Measurements from ENCODE around the gene ZBTB1. TPM values are rescaled to one million over a fixed set of nuclear protein-coding genes. Genes with fewer than 3 reads are reported as not detected.

The ZBTB1 gene
- total and polyA plus RNA-seq, 10 donors, result 25.4 to 84.2 (median 57.5) TPM

DNA sequence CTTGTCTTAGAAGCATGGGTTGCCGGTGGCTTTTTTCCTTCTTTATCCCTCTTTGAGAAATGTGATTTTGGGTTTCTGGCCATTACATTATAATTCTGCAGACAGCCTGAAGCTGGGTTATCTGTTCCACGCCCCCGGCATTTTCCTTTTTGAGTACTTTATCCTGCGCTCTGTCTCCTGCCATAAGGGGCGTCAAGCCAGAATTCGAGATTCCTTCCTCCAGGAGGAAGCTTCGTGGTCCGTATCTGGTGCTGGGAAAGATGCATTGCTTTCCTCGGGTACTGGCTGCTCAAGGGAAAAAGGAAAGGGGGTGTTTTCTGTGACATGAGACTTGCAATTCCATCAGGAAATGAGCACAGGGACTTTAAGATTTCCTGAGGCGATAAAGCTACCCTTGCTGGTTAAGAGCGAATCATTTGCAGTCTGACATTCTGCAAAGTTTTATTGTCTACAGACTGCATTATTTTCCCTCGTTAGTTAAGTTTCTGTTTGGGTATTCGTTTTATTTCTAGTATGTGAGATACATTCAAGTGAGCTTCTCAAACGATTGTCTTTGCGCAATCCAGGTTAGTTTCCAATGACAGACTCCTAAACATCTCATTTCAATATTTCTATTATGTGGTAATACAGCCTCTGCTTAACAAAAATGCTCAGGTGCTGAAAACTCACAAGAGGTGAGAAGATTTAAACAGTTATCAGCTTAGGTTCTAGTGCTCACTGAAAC, 38.6 kb upstream of the ZBTB1 start:
- H3K9me3 ChIP-seq, result no peaks in the 10 kb centered on the region
- DNase-seq, result no peak
- H3K4me3 ChIP-seq, result peak overlapping the region; percentile 42 to 88 (median 60)
- intact Hi-C loops (cut with DNase I; ENCODE audit: low total_unique reads), result no loop called here
- TF ChIP-seq, protein P1, sequence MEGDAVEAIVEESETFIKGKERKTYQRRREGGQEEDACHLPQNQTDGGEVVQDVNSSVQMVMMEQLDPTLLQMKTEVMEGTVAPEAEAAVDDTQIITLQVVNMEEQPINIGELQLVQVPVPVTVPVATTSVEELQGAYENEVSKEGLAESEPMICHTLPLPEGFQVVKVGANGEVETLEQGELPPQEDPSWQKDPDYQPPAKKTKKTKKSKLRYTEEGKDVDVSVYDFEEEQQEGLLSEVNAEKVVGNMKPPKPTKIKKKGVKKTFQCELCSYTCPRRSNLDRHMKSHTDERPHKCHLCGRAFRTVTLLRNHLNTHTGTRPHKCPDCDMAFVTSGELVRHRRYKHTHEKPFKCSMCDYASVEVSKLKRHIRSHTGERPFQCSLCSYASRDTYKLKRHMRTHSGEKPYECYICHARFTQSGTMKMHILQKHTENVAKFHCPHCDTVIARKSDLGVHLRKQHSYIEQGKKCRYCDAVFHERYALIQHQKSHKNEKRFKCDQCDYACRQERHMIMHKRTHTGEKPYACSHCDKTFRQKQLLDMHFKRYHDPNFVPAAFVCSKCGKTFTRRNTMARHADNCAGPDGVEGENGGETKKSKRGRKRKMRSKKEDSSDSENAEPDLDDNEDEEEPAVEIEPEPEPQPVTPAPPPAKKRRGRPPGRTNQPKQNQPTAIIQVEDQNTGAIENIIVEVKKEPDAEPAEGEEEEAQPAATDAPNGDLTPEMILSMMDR (IDR thresholded peaks at IDR 0.05 in 8 of 11, conservative IDR thresholded peaks at IDR 0.05 in 3 of 11), result no peak
- TF ChIP-seq POLR2A (IDR thresholded peaks at IDR 0.05) (no peak), POLR2AphosphoS5 (IDR thresholded peaks at IDR 0.05) (no peak)
- H3K27me3 ChIP-seq (replicated peaks in 1 of 7), result peaks cover 0 to 15% (median 0%) of the 10 kb centered on the region in 7 donors
- peaks cover 5 to 49% (median 29%) of the 10 kb centered on the region in 6 donors for H3K4me1 ChIP-seq
- H3K36me3 ChIP-seq, result no peaks in the 10 kb centered on the region
- peak overlapping the region in 7 of 8 donors; percentile 24 to 80 (median 60) for H3K27ac ChIP-seq
- WGBS, 5 donors, result 9 to 13% (median 10%) methylated on average over 15 of the region's 15 CpGs

DNA sequence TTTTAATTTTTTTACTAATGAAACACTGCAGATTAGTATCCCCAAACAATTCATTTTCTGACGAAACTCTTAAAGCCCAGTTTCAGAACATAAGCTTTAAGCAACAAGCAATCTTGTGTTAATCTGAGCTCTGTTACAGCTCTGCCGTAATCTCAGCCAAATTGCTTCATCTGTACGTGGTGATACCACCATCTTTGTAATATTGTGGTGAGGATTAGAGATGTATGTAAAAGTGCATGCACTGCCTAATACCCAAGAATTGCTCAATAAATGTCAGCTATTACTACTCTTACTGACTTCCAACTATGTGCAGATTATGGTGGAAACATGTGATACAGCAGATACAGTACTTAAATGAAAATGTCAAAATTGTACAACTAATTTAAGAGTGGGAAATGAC, 37.5 kb upstream of the ZBTB1 start:
- Histone ChIP-seq H3K4me3 (no peak overlapping the region), H3K9me3 (no peaks in the 10 kb centered on the region), H3K27ac (peak overlapping the region in 1 of 8 donors; percentile 42), H3K36me3 (no peaks in the 10 kb centered on the region), H3K27me3 (replicated peaks in 1 of 7) (peaks cover 0 to 15% (median 0%) of the 10 kb centered on the region in 7 donors), H3K4me1 (peaks cover 5 to 49% (median 29%) of the 10 kb centered on the region in 6 donors)
- TF ChIP-seq POLR2A (IDR thresholded peaks at IDR 0.05) (no peak), POLR2AphosphoS5 (IDR thresholded peaks at IDR 0.05) (no peak)
- TF ChIP-seq, protein P1 (IDR thresholded peaks at IDR 0.05 in 8 of 11, conservative IDR thresholded peaks at IDR 0.05 in 3 of 11), result no peak
- intact Hi-C loops (cut with DNase I; ENCODE audit: low total_unique reads), result no loop called here
- DNase-seq, result no peak
- 46 to 84% (median 67%) methylated on average over 3 of the region's 3 CpGs for WGBS, 5 donors

DNA sequence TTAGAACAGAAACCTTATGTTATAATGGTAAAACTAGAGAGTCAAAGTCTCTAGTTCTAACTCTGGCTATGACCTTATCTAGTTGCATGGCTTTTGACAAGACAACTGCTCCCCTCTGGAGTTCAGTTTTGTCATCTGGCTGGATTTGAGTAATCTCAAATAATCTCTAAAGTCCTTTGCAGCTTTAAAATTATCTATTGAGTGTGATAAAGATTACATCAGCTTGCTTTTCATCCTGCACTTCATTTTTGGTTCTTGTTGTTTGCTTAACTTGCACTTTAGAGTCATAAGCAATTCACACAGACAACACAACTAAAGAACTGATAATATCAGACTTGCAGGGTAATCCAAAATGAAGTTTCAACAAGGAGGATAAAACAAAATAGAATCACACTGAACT, 37.0 kb upstream of the ZBTB1 start:
- Histone ChIP-seq H3K4me3 (no peak overlapping the region), H3K27ac (peak overlapping the region in 1 of 8 donors; percentile 42), H3K36me3 (no peaks in the 10 kb centered on the region), H3K9me3 (no peaks in the 10 kb centered on the region), H3K27me3 (replicated peaks in 1 of 7) (peaks cover 0 to 15% (median 0%) of the 10 kb centered on the region in 7 donors), H3K4me1 (peaks cover 5 to 49% (median 29%) of the 10 kb centered on the region in 6 donors)
- no peak for DNase-seq
- intact Hi-C loops (cut with DNase I; ENCODE audit: low total_unique reads), result no loop called here
- TF ChIP-seq POLR2A (IDR thresholded peaks at IDR 0.05) (no peak), POLR2AphosphoS5 (IDR thresholded peaks at IDR 0.05) (no peak)
- TF ChIP-seq, protein P1 (IDR thresholded peaks at IDR 0.05 in 8 of 11, conservative IDR thresholded peaks at IDR 0.05 in 3 of 11), result no peak

DNA sequence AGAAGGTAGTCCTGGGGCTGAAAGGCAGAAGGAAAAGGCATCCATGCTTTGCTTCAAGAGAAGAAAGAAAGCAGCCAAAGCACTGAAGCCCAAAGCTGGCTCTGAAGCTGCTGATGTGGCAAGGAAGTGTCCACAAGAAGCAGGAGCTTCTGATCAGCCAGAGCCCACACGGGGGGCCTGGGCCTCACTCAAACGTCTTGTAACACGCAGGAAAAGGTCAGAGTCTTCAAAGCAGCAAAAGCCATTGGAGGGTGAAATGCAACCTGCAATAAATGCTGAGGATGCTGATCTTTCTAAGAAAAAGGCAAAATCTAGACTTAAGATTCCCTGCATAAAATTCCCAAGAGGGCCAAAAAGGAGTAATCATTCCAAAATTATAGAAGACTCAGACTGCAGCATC, 36.1 kb upstream of the ZBTB1 start:
- Histone ChIP-seq H3K36me3 (no peaks in the 10 kb centered on the region), H3K27ac (peak overlapping the region in 1 of 8 donors; percentile 7), H3K27me3 (replicated peaks in 1 of 7) (peaks cover 0 to 15% (median 0%) of the 10 kb centered on the region in 7 donors), H3K9me3 (no peaks in the 10 kb centered on the region), H3K4me3 (no peak overlapping the region), H3K4me1 (peaks cover 5 to 49% (median 29%) of the 10 kb centered on the region in 6 donors)
- no peak for DNase-seq
- TF ChIP-seq, protein P1 (IDR thresholded peaks at IDR 0.05 in 8 of 11, conservative IDR thresholded peaks at IDR 0.05 in 3 of 11), result no peak
- TF ChIP-seq POLR2A (IDR thresholded peaks at IDR 0.05) (no peak), POLR2AphosphoS5 (IDR thresholded peaks at IDR 0.05) (no peak)
- WGBS, 5 donors, result 62 to 77% (median 69%) methylated on average over 3 of the region's 3 CpGs
- intact Hi-C loops (cut with DNase I; ENCODE audit: low total_unique reads), result no loop called here
